DOHH2 (cell line): ENCODE results near the gene MYCBP2.

Source experiments
- H3F3A ChIP-seq: fragments of 200-600 bp; sonication (generic), shearing (Covaris generic); 2 replicates; pipeline ENCODE4 v1.6.0; 2016; ENCODE audit warnings: antibody characterized with exemption, mild to moderate bottlenecking; ENCODE audit not compliant: control insufficient read depth, insufficient read depth
- H3K27ac ChIP-seq: fragments of 200-600 bp; sonication (generic); 2 replicates; pipeline ENCODE4 v1.5.1; 2014; ENCODE audit warnings: low read depth, mild to moderate bottlenecking, low read length, moderate library complexity
- H3K27me3 ChIP-seq: fragments of 200-600 bp; sonication (generic); 2 replicates; pipeline ENCODE4 v1.6.1; 2014; ENCODE audit warnings: mild to moderate bottlenecking, low read length, mixed read lengths; ENCODE audit not compliant: control insufficient read depth
- H3K36me3 ChIP-seq: fragments of 200-600 bp; sonication (generic); 2 replicates; pipeline ENCODE4 v1.6.1; 2014; ENCODE audit warnings: mild to moderate bottlenecking, low read length, moderate library complexity, mixed read lengths; ENCODE audit not compliant: control insufficient read depth
- H3K4me1 ChIP-seq: fragments of 200-600 bp; sonication (generic); 2 replicates; pipeline ENCODE4 v1.6.1; 2014; ENCODE audit warnings: mild to moderate bottlenecking, low read length, mixed read lengths; ENCODE audit not compliant: control insufficient read depth
- H3K4me2 ChIP-seq: fragments of 200-600 bp; sonication (generic); 2 replicates; pipeline ENCODE4 v1.6.0; 2014; ENCODE audit warnings: mild to moderate bottlenecking, low read length, moderate library complexity
- H3K4me3 ChIP-seq: fragments of 200-600 bp; sonication (generic); 2 replicates; pipeline ENCODE4 v1.5.1; 2014; ENCODE audit warnings: mild to moderate bottlenecking, low read length, mixed read lengths
- H3K79me2 ChIP-seq: fragments of 200-600 bp; sonication (generic); 2 replicates; pipeline ENCODE4 v1.6.1; 2014; ENCODE audit warnings: mild to moderate bottlenecking, low read length, mixed read lengths; ENCODE audit not compliant: control insufficient read depth
- H3K9me2 ChIP-seq: fragments of 200-600 bp; sonication (generic); replicated peaks from 2 replicates; pipeline ENCODE4 v1.6.1; 2014; ENCODE audit warnings: mild to moderate bottlenecking, low read length, mixed read lengths; ENCODE audit not compliant: control insufficient read depth
- H3K9me3 ChIP-seq: fragments of 200-600 bp; sonication (generic); 2 replicates; pipeline ENCODE4 v1.6.1; 2014; ENCODE audit warnings: antibody characterized with exemption, low read length, mixed read lengths; ENCODE audit not compliant: control insufficient read depth, insufficient read depth
- H4K20me1 ChIP-seq: fragments of 200-600 bp; sonication (generic); 2 replicates; pipeline ENCODE4 v1.6.0; 2014; ENCODE audit warnings: low read depth, mild to moderate bottlenecking, antibody characterized with exemption, low read length, moderate library complexity; ENCODE audit not compliant: control insufficient read depth, insufficient read depth
- CTCF ChIP-seq: fragments of 200-600 bp; sonication (generic); IDR thresholded peaks from one replicate; pipeline ENCODE4 v1.5.1; 2014; ENCODE audit warnings: antibody characterized with exemption, mild to moderate bottlenecking, low read depth, low read length; ENCODE audit not compliant: poor library complexity, severe bottlenecking
- EZH2phosphoT487 ChIP-seq: fragments of 200-600 bp; sonication (generic); IDR thresholded peaks from 2 replicates; pipeline ENCODE4 v1.6.1; 2017; ENCODE audit warnings: borderline replicate concordance, mild to moderate bottlenecking, antibody characterized with exemption, low read length, moderate library complexity, mixed read lengths

Gene MYCBP2

GRCh38 chr13:77190349-77190958 is 136.4 kb downstream of the MYCBP2 start:
- no peaks in the 10 kb centered on the region for H3K9me3 ChIP-seq
- no peaks in the 10 kb centered on the region for H3K9me2 ChIP-seq
- no peaks in the 10 kb centered on the region for H3K27me3 ChIP-seq
- no peaks in the 10 kb centered on the region for H3K4me1 ChIP-seq
- no peak for TF ChIP-seq EZH2phosphoT487
- no peaks in the 10 kb centered on the region for H3K79me2 ChIP-seq
- H3K36me3 ChIP-seq = peaks cover 68% of the 10 kb centered on the region
- H3F3A ChIP-seq = no peaks in the 10 kb centered on the region
- no peaks in the 10 kb centered on the region for H4K20me1 ChIP-seq
- H3K27ac ChIP-seq = no peak overlapping the region
- no peak overlapping the region for H3K4me2 ChIP-seq
- H3K4me3 ChIP-seq = no peak overlapping the region

GRCh38 chr13:77185721-77186120 is 141.2 kb downstream of the MYCBP2 start:
- Histone ChIP-seq H3F3A (no peaks in the 10 kb centered on the region), H4K20me1 (no peaks in the 10 kb centered on the region), H3K4me1 (peaks cover 11% of the 10 kb centered on the region), H3K27ac (no peak overlapping the region), H3K9me3 (no peaks in the 10 kb centered on the region), H3K79me2 (no peaks in the 10 kb centered on the region), H3K9me2 (no peaks in the 10 kb centered on the region), H3K27me3 (no peaks in the 10 kb centered on the region), H3K4me3 (no peak overlapping the region), H3K36me3 (peaks cover 72% of the 10 kb centered on the region), H3K4me2 (no peak overlapping the region)
- TF ChIP-seq CTCF = no peak
- no peak for TF ChIP-seq EZH2phosphoT487

GRCh38 chr13:77184455-77184854 is 142.4 kb downstream of the MYCBP2 start:
- peaks cover 11% of the 10 kb centered on the region for H3K4me1 ChIP-seq
- H3K4me2 ChIP-seq = no peak overlapping the region
- H4K20me1 ChIP-seq = no peaks in the 10 kb centered on the region
- peak overlapping the region; percentile 19; the same call in 1 of the 2 replicates for H3K27ac ChIP-seq
- H3F3A ChIP-seq = no peaks in the 10 kb centered on the region
- TF ChIP-seq CTCF = no peak
- no peak for TF ChIP-seq EZH2phosphoT487
- no peaks in the 10 kb centered on the region for H3K9me2 ChIP-seq
- peaks cover 77% of the 10 kb centered on the region for H3K36me3 ChIP-seq
- no peaks in the 10 kb centered on the region for H3K79me2 ChIP-seq
- no peak overlapping the region for H3K4me3 ChIP-seq
- H3K27me3 ChIP-seq = no peaks in the 10 kb centered on the region
- H3K9me3 ChIP-seq = no peaks in the 10 kb centered on the region

- H3K4me3 ChIP-seq = no peak overlapping the region
- H4K20me1 ChIP-seq = no peaks in the 10 kb centered on the region
- H3K27ac ChIP-seq = no peak overlapping the region
- H3K27me3 ChIP-seq = no peaks in the 10 kb centered on the region
- no peaks in the 10 kb centered on the region for H3F3A ChIP-seq
- no peaks in the 10 kb centered on the region for H3K9me2 ChIP-seq
- TF ChIP-seq EZH2phosphoT487 (no peak), CTCF (no peak)
- H3K4me2 ChIP-seq = no peak overlapping the region
- no peaks in the 10 kb centered on the region for H3K9me3 ChIP-seq
- H3K36me3 ChIP-seq = peaks cover 79% of the 10 kb centered on the region
- peaks cover 7% of the 10 kb centered on the region for H3K4me1 ChIP-seq
- H3K79me2 ChIP-seq = no peaks in the 10 kb centered on the region
These were observed 146.9 kb downstream of the MYCBP2 start for GRCh38 chr13:77180011-77180410.
